Liver (tissue), 9 donors: ENCODE measurements around the gene PASD1. TPM values are rescaled to one million over a fixed set of nuclear protein-coding genes. Genes with fewer than 3 reads are reported as not detected.

Source experiments
- DNase-seq: peaks from one replicate; pipeline ENCODE4 v3.0.0-alpha.2; 2017; ENCODE audit warnings: low spot score
- H3K27ac ChIP-seq, 2 donors: one replicate each; pipeline ENCODE4 v1.7.0; 2013; ENCODE audit warnings: inconsistent platforms in 2 of 2, low read length in 2 of 2, control low read depth in 1 of 2, low read depth in 1 of 2, mild to moderate bottlenecking in 1 of 2
- H3K27me3 ChIP-seq, 4 donors: one replicate each; pipeline versions ENCODE4 v1.6.1 to v1.7.0; 2013; ENCODE audit warnings: low read length in 3 of 4, inconsistent platforms in 1 of 4, mild to moderate bottlenecking in 1 of 4, moderate library complexity in 1 of 4; ENCODE audit not compliant: control insufficient read depth in 4 of 4, insufficient read depth in 4 of 4
- H3K36me3 ChIP-seq, 4 donors: one replicate each; pipeline versions ENCODE4 v1.6.1 to v1.7.0; 2013; ENCODE audit warnings: low read length in 3 of 4, mild to moderate bottlenecking in 3 of 4, low read depth in 1 of 4, moderate library complexity in 1 of 4; ENCODE audit not compliant: control insufficient read depth in 4 of 4, insufficient read depth in 3 of 4
- H3K4me1 ChIP-seq, 4 donors: one replicate each; pipeline versions ENCODE4 v1.6.1 to v1.7.0; 2013; ENCODE audit warnings: low read length in 3 of 4, mild to moderate bottlenecking in 3 of 4, moderate library complexity in 1 of 4; ENCODE audit not compliant: control insufficient read depth in 4 of 4, insufficient read depth in 4 of 4
- H3K4me3 ChIP-seq, 3 donors: one replicate each; pipeline versions ENCODE4 v1.6.1 to v1.7.0; 2013; ENCODE audit warnings: low read length in 3 of 3, control low read depth in 1 of 3, low read depth in 1 of 3, mild to moderate bottlenecking in 1 of 3
- H3K9ac ChIP-seq, 2 donors: one replicate each; pipeline ENCODE4 v1.7.0; 2013; ENCODE audit warnings: low read length in 2 of 2, mild to moderate bottlenecking in 2 of 2, moderate library complexity in 2 of 2, control low read depth in 1 of 2, low read depth in 1 of 2
- H3K9me3 ChIP-seq, 4 donors: one replicate each; pipeline versions ENCODE4 v1.6.1 to v1.7.0; 2013; ENCODE audit warnings: low read length in 3 of 4; ENCODE audit not compliant: control insufficient read depth in 4 of 4
- FOXA1 ChIP-seq: IDR thresholded peaks from 2 replicates; pipeline ENCODE4 v1.6.1; 2016; ENCODE audit warnings: antibody characterized with exemption
- FOXA2 ChIP-seq: IDR thresholded peaks from 2 replicates; pipeline ENCODE4 v1.6.1; 2016; ENCODE audit warnings: antibody characterized with exemption
- GABPA ChIP-seq, 2 donors: IDR thresholded peaks in 1 of 2; conservative IDR thresholded peaks in 1 of 2; 2 replicates each; pipeline ENCODE4 v1.6.1; 2016; ENCODE audit warnings: antibody characterized with exemption in 2 of 2, mild to moderate bottlenecking in 1 of 2, moderate library complexity in 1 of 2
- HNF4A ChIP-seq, 2 donors: conservative IDR thresholded peaks; 2 replicates each; pipeline ENCODE4 v1.6.1; 2016; ENCODE audit warnings: antibody characterized with exemption in 2 of 2, mild to moderate bottlenecking in 2 of 2
- HNF4G ChIP-seq: IDR thresholded peaks from 2 replicates; pipeline ENCODE4 v1.6.1; 2016; ENCODE audit warnings: antibody characterized with exemption
- RAD21 ChIP-seq, 2 donors: IDR thresholded peaks; 2 replicates each; pipeline ENCODE4 v1.6.1; 2016; ENCODE audit warnings: antibody characterized with exemption in 2 of 2, mild to moderate bottlenecking in 2 of 2
- REST ChIP-seq: IDR thresholded peaks from 2 replicates; pipeline ENCODE4 v1.6.1; 2016; ENCODE audit warnings: antibody characterized with exemption, mild to moderate bottlenecking
- RXRA ChIP-seq, 2 donors: IDR thresholded peaks; 2 replicates each; pipeline ENCODE4 v1.6.1; 2017 to 2018; ENCODE audit warnings: antibody characterized with exemption in 2 of 2, mild to moderate bottlenecking in 1 of 2
- SP1 ChIP-seq: IDR thresholded peaks from 2 replicates; pipeline ENCODE4 v1.6.1; 2018; ENCODE audit warnings: antibody characterized with exemption, mild to moderate bottlenecking
- YY1 ChIP-seq: IDR thresholded peaks from 2 replicates; pipeline ENCODE4 v1.6.1; 2016; ENCODE audit warnings: antibody characterized with exemption, mild to moderate bottlenecking
- WGBS: extraction: QIAGEN DNeasy Blood & Tissue Kit; methylation state at CpG from one replicate; pipeline ENCODE4 v1.1.7; 2013; 5-methylcytosine and 5-hydroxymethylcytosine counted together
- polyA plus RNA-seq, 2 donors: library from polyadenylated mRNA; stranded (reverse) in 1 of 2; unstranded in 1 of 2; fragments of 200-250 nt in 1 of 2; fragments of >200 nt in 1 of 2; fragmentation: Nextera tagmentation in 1 of 2; extraction: Ambion mirVana in 1 of 2; gene quantifications; one replicate each; pipeline versions ENCODE4 v1.2.1 to v1.2.3, GENCODE V29; 2013 to 2015
- total RNA-seq, 2 donors: library from RNA; depleted of rRNA; stranded (reverse); fragments of >200 nt; gene quantifications; one replicate each; pipeline ENCODE4 v1.2.3, GENCODE V29; 2014
- TF ChIP-seq, protein P1 (sequence below): fragments of 150-350 bp; IDR thresholded peaks from 2 replicates; pipeline ENCODE4 v1.5.1; 2017; ENCODE audit warnings: improper control_type of control experiment, low read depth, low read length; ENCODE audit not compliant: missing input control
- TF ChIP-seq, protein P2 (sequence below): IDR thresholded peaks from 2 replicates; pipeline ENCODE4 v1.6.1; 2016; ENCODE audit warnings: antibody characterized with exemption
- TF ChIP-seq, protein P3 (sequence below): IDR thresholded peaks from 2 replicates; pipeline ENCODE4 v1.6.1; 2016; ENCODE audit warnings: antibody characterized with exemption
- donor health status: healthy.
- donor health status: healthy.
- donor health status: healthy.
- donor health status: healthy.
- donor health status: healthy.

PASD1 gene
- total and polyA plus RNA-seq, 4 donors: not detected

DNA sequence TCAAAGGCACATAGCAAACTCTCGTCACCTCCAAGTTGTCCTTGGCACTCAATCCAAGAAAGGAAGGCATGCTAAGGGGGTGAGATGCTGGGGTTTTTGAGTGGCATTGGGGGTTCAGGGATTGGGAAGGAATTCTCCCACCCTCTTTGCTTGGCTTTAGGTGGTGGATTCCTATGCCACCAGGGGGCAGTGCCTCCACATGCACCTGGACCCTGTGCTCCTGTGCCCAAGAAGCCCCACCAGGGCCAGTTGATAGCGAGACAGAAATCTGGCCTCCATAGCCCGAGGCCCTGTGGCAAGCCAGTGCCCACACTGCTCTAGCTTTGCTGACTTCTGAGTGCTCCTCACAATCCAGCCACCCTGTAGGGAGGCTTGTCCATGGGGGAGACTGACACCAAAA lies 150.4 kb downstream of the PASD1 start:
- whole genome bisulfite sequencing: 50% methylated on average over 3 of the region's 3 CpGs
- Histone ChIP-seq H3K9ac (no peak overlapping the region), H3K4me1 (no peaks in the 10 kb centered on the region), H3K27me3 (no peaks in the 10 kb centered on the region), H3K36me3 (no peaks in the 10 kb centered on the region), H3K27ac (no peak overlapping the region), H3K9me3 (no peaks in the 10 kb centered on the region), H3K4me3 (no peak overlapping the region)
- TF ChIP-seq RAD21 (IDR thresholded peaks at IDR 0.05) (peak; percentile 65 to 68), REST (no peak)
- TF ChIP-seq, protein P1, sequence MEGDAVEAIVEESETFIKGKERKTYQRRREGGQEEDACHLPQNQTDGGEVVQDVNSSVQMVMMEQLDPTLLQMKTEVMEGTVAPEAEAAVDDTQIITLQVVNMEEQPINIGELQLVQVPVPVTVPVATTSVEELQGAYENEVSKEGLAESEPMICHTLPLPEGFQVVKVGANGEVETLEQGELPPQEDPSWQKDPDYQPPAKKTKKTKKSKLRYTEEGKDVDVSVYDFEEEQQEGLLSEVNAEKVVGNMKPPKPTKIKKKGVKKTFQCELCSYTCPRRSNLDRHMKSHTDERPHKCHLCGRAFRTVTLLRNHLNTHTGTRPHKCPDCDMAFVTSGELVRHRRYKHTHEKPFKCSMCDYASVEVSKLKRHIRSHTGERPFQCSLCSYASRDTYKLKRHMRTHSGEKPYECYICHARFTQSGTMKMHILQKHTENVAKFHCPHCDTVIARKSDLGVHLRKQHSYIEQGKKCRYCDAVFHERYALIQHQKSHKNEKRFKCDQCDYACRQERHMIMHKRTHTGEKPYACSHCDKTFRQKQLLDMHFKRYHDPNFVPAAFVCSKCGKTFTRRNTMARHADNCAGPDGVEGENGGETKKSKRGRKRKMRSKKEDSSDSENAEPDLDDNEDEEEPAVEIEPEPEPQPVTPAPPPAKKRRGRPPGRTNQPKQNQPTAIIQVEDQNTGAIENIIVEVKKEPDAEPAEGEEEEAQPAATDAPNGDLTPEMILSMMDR: peak; percentile 32
- DNase-seq: no peak

DNA sequence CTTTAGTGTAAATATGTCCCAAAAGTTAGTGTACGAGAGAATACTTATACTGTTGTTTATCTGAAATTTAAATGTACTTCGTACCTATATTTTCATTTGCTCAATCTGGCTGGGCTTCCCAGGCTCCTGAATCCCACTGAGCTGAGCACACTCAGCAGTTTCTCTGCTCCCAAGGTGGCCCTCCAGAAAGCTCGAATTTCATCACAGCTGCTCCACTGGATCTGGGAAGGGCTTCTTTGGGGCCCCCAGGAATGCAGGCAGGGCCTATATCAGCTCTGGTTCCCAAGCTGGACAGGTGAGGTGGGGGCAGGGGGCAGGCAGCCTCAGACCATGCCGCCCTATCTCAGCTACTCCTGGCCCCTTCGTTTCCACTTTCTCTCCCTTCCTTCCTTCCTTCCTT lies 150.9 kb downstream of the PASD1 start:
- no peak overlapping the region for H3K9ac ChIP-seq
- H3K36me3 ChIP-seq: no peaks in the 10 kb centered on the region
- TF ChIP-seq, protein P1: no peak
- TF ChIP-seq HNF4A (conservative IDR thresholded peaks at IDR 0.05) (no peak), SP1 (no peak)
- H3K27me3 ChIP-seq: no peaks in the 10 kb centered on the region
- WGBS: 77% methylated on average over 5 of the region's 5 CpGs
- no peaks in the 10 kb centered on the region for H3K9me3 ChIP-seq
- DNase-seq: no peak
- no peak overlapping the region for H3K4me3 ChIP-seq
- no peak overlapping the region for H3K27ac ChIP-seq
- no peaks in the 10 kb centered on the region for H3K4me1 ChIP-seq

GRCh38 chrX:151715752-151716151 lies 152.3 kb downstream of the PASD1 start, which contains the start of gene FATE1:
Gene FATE1 (plus strand): TSS chrX:151716035. CDS start chrX:151716120, 85 bp downstream.
- 81% methylated on average over 3 of the region's 3 CpGs for WGBS
- Histone ChIP-seq H3K9ac (no peak within 1 kb of the TSS), H3K4me3 (no peak within 1 kb of the TSS), H3K27ac (no peak within 1 kb of the TSS), H3K4me1 (no peaks in the 10 kb centered on the region), H3K36me3 (no peaks in the 10 kb centered on the region), H3K9me3 (no peaks in the 10 kb centered on the region), H3K27me3 (no peaks in the 10 kb centered on the region)
- no peak for DNase-seq
- TF ChIP-seq RXRA (IDR thresholded peaks at IDR 0.05): no peak
- TF ChIP-seq, protein P2, sequence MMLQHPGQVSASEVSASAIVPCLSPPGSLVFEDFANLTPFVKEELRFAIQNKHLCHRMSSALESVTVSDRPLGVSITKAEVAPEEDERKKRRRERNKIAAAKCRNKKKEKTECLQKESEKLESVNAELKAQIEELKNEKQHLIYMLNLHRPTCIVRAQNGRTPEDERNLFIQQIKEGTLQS: no peak
- TF ChIP-seq RAD21 (IDR thresholded peaks at IDR 0.05): no peak
- TF ChIP-seq, protein P3, sequence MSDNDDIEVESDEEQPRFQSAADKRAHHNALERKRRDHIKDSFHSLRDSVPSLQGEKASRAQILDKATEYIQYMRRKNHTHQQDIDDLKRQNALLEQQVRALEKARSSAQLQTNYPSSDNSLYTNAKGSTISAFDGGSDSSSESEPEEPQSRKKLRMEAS: no peak
- TF ChIP-seq SP1: no peak
- no peak for TF ChIP-seq HNF4G
- no peak for TF ChIP-seq FOXA1
- TF ChIP-seq FOXA2: no peak
- TF ChIP-seq YY1: no peak
- no peak for TF ChIP-seq HNF4A (conservative IDR thresholded peaks at IDR 0.05)
- TF ChIP-seq, protein P1: no peak
- no peak for TF ChIP-seq GABPA (IDR thresholded peaks at IDR 0.05 in 1 of 2, conservative IDR thresholded peaks at IDR 0.05 in 1 of 2)
